BE2C (cell line): ENCODE measurements around the gene KLHL14.

Experiments used
- DNase-seq: peaks from one replicate; pipeline ENCODE4 v3.0.0-alpha.2; 2020
- H3K27me3 ChIP-seq: fragments of 250-450 bp; sonication (Bioruptor Pico); 2 replicates; pipeline ENCODE4 v1.5.1; 2020; ENCODE audit warnings: mild to moderate bottlenecking
- H3K36me3 ChIP-seq: fragments of 250-450 bp; sonication (Bioruptor Pico); 2 replicates; pipeline ENCODE4 v1.5.1; 2020; ENCODE audit warnings: mild to moderate bottlenecking
- H3K4me1 ChIP-seq: fragments of 250-450 bp; sonication (Bioruptor Pico); 2 replicates; pipeline ENCODE4 v1.5.1; 2020
- H3K4me3 ChIP-seq: 2 replicates; pipeline ENCODE4 v1.5.1; 2011; ENCODE audit warnings: low read depth, low read length
- H3K9me3 ChIP-seq: fragments of 250-450 bp; sonication (Bioruptor Pico); 2 replicates; pipeline ENCODE4 v1.5.1; 2020
- TF ChIP-seq, protein P1 (sequence below): IDR thresholded peaks from 2 replicates; pipeline ENCODE4 v1.5.1; 2012; ENCODE audit warnings: mild to moderate bottlenecking, low read depth, low read length

Gene KLHL14

DNA sequence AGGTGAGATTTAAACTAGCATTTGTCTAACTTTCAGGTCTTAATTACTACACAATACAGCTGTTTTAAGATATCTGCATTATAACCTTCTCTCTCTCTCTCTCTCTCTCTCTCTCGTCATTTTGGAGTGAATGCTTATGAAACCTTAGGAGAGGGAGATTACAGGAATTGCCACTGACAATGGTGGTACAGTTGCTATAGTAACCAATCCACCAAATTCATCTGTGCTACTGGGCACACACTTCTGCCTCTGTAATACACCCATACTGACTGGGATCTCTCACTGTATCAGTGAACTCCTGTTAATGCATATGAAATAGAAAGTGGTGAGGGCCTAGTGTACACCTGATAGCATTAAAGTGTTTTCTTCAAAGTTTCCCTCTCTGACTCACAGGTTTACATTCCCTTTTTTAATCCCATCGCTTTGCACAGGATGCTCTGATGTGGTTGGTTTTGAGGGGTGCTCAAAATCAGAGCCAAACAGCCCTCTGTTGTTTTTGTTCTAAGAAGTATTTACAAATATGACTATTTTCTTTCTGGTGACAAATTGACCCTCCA, 13.1 kb downstream of the KLHL14 start:
- no peaks in the 10 kb centered on the region for H3K4me1 ChIP-seq
- TF ChIP-seq, protein P1, sequence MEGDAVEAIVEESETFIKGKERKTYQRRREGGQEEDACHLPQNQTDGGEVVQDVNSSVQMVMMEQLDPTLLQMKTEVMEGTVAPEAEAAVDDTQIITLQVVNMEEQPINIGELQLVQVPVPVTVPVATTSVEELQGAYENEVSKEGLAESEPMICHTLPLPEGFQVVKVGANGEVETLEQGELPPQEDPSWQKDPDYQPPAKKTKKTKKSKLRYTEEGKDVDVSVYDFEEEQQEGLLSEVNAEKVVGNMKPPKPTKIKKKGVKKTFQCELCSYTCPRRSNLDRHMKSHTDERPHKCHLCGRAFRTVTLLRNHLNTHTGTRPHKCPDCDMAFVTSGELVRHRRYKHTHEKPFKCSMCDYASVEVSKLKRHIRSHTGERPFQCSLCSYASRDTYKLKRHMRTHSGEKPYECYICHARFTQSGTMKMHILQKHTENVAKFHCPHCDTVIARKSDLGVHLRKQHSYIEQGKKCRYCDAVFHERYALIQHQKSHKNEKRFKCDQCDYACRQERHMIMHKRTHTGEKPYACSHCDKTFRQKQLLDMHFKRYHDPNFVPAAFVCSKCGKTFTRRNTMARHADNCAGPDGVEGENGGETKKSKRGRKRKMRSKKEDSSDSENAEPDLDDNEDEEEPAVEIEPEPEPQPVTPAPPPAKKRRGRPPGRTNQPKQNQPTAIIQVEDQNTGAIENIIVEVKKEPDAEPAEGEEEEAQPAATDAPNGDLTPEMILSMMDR = no peak
- no peak for DNase-seq
- H3K27me3 ChIP-seq = no peaks in the 10 kb centered on the region
- H3K4me3 ChIP-seq = no peak overlapping the region
- H3K36me3 ChIP-seq = no peaks in the 10 kb centered on the region
- H3K9me3 ChIP-seq = no peaks in the 10 kb centered on the region

DNA sequence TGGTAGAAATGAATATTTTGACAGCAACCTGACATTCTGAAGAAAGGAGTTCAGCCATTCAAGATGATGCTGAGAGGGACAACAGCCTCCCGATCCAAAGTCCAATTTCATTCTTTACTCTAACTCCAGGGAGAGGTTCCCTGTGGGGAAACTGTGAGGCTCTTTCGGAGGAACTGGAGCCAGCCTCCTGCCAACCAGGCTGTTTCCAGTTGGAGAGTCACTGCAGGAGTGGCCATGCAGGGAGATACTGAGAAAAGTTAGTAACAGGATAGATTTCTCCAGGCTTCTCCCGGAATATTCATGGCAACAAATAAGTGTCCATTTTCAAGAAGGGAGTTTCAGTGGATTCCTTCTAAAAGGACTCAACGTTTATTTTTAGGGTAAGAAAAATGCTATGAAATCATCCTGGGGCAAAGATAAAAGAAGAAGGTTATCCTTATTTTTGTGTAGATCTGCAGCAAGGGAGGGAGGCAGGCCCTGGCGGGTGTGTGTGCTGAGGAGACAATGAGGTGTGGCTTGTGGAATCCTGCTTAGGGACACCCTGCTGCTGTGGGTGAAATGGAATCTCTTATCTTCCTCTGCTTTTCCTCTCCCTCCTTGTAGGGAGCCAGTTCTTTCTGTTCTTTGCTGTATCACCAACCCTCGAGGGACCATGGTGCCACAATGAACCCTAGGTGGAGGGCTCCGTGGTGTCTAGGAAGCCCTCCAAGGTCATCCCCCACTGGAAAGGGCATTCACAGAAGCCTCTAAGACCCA, 18.1 kb downstream of the KLHL14 start:
- TF ChIP-seq, protein P1 = no peak
- no peaks in the 10 kb centered on the region for H3K27me3 ChIP-seq
- H3K9me3 ChIP-seq = no peaks in the 10 kb centered on the region
- no peaks in the 10 kb centered on the region for H3K4me1 ChIP-seq
- DNase-seq = no peak
- H3K4me3 ChIP-seq = no peak overlapping the region
- no peaks in the 10 kb centered on the region for H3K36me3 ChIP-seq

DNA sequence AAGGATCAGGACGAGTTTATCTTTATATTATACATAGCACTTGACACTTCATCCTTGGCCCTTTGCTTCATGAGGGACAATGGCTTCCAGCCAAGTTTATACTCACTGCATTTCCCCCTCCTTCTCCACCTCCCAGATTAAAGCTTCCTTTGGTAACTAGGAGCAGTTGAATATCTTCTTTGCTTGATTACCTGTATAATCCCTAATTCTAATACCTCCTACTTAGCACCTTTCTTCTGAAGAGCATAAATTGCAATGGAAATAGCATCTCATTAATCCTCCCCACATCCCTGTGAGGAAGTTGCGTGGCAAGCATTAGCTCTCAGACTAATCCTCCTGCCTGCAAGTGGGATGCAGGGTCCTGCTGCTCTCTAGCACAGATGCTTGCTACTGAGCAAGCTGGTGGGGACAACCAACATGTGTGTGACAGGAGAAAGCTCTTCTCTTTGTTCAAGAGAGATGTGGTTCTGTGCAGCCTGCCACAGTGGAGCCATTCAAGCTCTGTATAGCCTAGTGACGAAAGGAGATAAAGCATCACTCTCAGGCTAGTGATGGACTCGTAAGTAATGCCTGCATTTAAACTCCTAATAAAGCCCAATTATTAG, 19.1 kb downstream of the KLHL14 start:
- no peak for DNase-seq
- Histone ChIP-seq H3K9me3 (no peaks in the 10 kb centered on the region), H3K27me3 (no peaks in the 10 kb centered on the region), H3K4me1 (no peaks in the 10 kb centered on the region), H3K4me3 (no peak overlapping the region), H3K36me3 (no peaks in the 10 kb centered on the region)
- TF ChIP-seq, protein P1 = no peak

DNA sequence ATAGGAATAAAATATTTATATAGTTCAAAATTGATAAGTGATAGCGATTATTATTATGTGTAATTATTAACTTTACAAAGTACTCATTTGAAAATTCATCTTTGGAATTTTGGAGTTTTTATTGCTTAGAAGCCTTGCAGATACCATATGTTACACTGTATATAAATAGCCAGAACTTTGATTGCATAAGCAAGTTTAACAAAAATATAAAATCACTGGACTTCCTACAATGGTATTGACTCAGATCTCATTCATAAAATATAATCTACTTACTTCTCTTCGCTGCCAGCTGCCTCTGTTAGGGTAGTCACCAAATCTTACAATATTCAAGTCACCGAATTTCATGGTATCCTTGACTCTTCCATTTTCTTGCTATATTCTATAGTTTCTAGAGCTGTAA, 22.5 kb downstream of the KLHL14 start:
- Histone ChIP-seq H3K36me3 (no peaks in the 10 kb centered on the region), H3K27me3 (no peaks in the 10 kb centered on the region), H3K4me3 (no peak overlapping the region), H3K4me1 (no peaks in the 10 kb centered on the region), H3K9me3 (no peaks in the 10 kb centered on the region)
- TF ChIP-seq, protein P1 = no peak
- no peak for DNase-seq

DNA sequence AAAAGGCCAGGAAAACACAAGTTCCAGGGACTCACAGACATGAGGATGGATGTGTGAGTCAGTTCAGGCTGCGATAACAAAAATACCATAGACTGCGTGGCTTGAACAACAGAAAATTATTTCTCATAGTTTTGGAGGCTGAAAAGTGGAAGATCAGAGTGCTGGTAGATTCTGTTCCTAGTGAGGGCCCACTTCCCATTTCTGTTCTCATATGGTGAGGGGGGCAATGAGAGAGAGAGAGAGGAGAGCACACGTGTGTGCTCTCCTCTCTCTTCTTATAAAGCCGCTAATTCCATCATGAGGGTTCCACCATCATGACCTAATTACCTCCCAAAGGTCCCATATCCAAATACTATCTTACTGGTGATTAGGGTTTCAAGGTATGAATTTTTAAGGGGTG, 23.0 kb downstream of the KLHL14 start:
- TF ChIP-seq, protein P1 = no peak
- no peaks in the 10 kb centered on the region for H3K9me3 ChIP-seq
- no peaks in the 10 kb centered on the region for H3K36me3 ChIP-seq

DNA sequence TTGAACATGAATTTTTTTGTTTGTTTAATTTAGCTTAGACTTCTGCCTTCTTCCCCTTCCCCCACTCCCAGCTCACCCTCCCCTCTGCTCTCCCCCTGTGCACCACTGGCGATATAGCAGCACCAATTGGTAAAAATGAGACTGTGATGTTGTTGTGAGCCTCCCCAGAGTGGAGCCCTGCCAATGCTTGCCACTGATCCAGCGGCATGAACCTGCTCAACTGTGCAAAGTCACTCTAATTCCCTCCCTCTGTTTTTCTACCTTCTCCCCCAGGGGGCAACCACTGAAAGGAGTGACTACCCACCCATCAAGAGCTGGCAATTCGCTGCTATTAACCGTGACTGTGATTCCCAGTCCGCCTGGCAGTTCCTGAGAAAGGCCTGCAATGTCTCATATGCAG, 30.2 kb downstream of the KLHL14 start:
- Histone ChIP-seq H3K36me3 (no peaks in the 10 kb centered on the region), H3K27me3 (no peaks in the 10 kb centered on the region), H3K4me3 (no peak overlapping the region), H3K9me3 (no peaks in the 10 kb centered on the region), H3K4me1 (no peaks in the 10 kb centered on the region)
- TF ChIP-seq, protein P1 = no peak
- DNase-seq = no peak

More for the DNA sequence above, 23.0 kb downstream of the KLHL14 start:
- Histone ChIP-seq H3K27me3 (no peaks in the 10 kb centered on the region), H3K4me3 (no peak overlapping the region), H3K4me1 (no peaks in the 10 kb centered on the region)
- DNase-seq = no peak
